AG10803 (cell line): ENCODE data around the gene OR8D1.

ENCODE experiments used
- DNase-seq: peaks from one replicate; pipeline ENCODE4 v3.0.0; 2010; ENCODE audit warnings: low read depth
- H3K4me3 ChIP-seq: 2 replicates; pipeline ENCODE4 v1.5.1; 2011; ENCODE audit warnings: mild to moderate bottlenecking, low read length, control low read depth
- TF ChIP-seq, protein P1 (sequence below): conservative IDR thresholded peaks from 2 replicates; pipeline ENCODE4 v1.5.1; 2011; ENCODE audit warnings: mild to moderate bottlenecking, low read length, control low read depth, inconsistent platforms

OR8D1 gene

DNA sequence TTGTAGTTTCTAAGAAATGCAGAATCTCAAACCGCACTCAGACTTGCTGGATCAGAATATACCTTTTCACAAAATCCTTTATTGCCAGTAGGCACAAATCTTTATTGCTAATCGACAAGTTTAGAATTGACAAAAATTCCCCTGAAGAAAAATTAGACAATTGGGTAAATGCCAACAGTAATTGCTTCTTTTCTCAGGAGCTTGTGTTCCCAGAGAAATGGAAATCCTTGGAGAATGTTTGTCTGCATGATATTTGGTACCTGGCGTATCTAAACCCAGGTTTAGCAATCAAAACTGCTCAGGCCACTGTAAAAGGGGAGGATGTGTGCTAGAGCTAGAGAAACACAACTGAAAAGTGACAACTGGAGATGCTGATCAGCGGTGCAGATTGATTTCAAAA is 57.7 kb downstream of the OR8D1 start, which contains the start of gene OR8G5:
Gene OR8G5, plus strand, starts transcription at position 301 of the 400 bp plus-strand sequence. CDS start 8,556 bp downstream, outside the sequence.
- no peak for DNase-seq
- H3K4me3 ChIP-seq, result no peak within 1 kb of the TSS
- TF ChIP-seq, protein P1, sequence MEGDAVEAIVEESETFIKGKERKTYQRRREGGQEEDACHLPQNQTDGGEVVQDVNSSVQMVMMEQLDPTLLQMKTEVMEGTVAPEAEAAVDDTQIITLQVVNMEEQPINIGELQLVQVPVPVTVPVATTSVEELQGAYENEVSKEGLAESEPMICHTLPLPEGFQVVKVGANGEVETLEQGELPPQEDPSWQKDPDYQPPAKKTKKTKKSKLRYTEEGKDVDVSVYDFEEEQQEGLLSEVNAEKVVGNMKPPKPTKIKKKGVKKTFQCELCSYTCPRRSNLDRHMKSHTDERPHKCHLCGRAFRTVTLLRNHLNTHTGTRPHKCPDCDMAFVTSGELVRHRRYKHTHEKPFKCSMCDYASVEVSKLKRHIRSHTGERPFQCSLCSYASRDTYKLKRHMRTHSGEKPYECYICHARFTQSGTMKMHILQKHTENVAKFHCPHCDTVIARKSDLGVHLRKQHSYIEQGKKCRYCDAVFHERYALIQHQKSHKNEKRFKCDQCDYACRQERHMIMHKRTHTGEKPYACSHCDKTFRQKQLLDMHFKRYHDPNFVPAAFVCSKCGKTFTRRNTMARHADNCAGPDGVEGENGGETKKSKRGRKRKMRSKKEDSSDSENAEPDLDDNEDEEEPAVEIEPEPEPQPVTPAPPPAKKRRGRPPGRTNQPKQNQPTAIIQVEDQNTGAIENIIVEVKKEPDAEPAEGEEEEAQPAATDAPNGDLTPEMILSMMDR, result no peak
